ENCODE data around the gene PLPPR5. TPM values are rescaled to one million over a fixed set of nuclear protein-coding genes. Genes with fewer than 3 reads are reported as not detected.

The PLPPR5 gene
- polyA plus RNA-seq, 1 donor (not counting 4 experiments of a cell fraction or from before 2014, with no cell fraction given): 0.93 TPM

GRCh38 chr1:98898940-98899339, 105.7 kb downstream of the PLPPR5 start:
- Histone ChIP-seq H4K20me1 (ENCODE audit: control insufficient read depth, extremely low read depth, insufficient read depth, low read length) (no peaks in the 10 kb centered on the region), H2AFZ (ENCODE audit: control insufficient read depth, low read length) (no peak overlapping the region), H3K9me3 (ENCODE audit: control insufficient read depth, low read depth, low read length) (no peaks in the 10 kb centered on the region), H3K9ac (ENCODE audit: control insufficient read depth, extremely low read depth, insufficient read depth, low read length) (no peak overlapping the region), H3K4me1 (ENCODE audit: control insufficient read depth, extremely low read depth, insufficient read depth, low read length) (peaks cover 8% of the 10 kb centered on the region), H3K79me2 (ENCODE audit: control insufficient read depth, insufficient read depth, low read length) (no peaks in the 10 kb centered on the region), H3K4me2 (ENCODE audit: control insufficient read depth, extremely low read depth, insufficient read depth, low read depth, low read length) (no peak overlapping the region), H3K36me3 (ENCODE audit: control insufficient read depth in 2 of 2, extremely low read depth in 1 of 2, insufficient read depth in 2 of 2, low read length in 2 of 2) (no peaks in the 10 kb centered on the region), H3K9me1 (ENCODE audit: control insufficient read depth, extremely low read depth, insufficient read depth, low read length) (no peaks in the 10 kb centered on the region), H3K27ac (ENCODE audit: control insufficient read depth, insufficient read depth, low read length) (no peak overlapping the region), H3K4me3 (ENCODE audit: control insufficient read depth in 2 of 3, extremely low read depth in 1 of 3, insufficient read depth in 2 of 3, low read depth in 1 of 3, low read length in 3 of 3) (no peak overlapping the region), H3K27me3 (ENCODE audit: control insufficient read depth, extremely low read depth, insufficient read depth, low read length) (no peaks in the 10 kb centered on the region)
- FAIRE-seq (no peak), DNase-seq (ENCODE audit: low read depth, low spot score) (no peak)
- dilution Hi-C loops (cut with MboI; ENCODE audit: extremely low pct_ligation_motif_present, low sequenced_read_pairs): no loop called here
- no peak for TF ChIP-seq EZH2 (IDR thresholded peaks at IDR 0.05; ENCODE audit: low read length)
- TF ChIP-seq, protein P1, sequence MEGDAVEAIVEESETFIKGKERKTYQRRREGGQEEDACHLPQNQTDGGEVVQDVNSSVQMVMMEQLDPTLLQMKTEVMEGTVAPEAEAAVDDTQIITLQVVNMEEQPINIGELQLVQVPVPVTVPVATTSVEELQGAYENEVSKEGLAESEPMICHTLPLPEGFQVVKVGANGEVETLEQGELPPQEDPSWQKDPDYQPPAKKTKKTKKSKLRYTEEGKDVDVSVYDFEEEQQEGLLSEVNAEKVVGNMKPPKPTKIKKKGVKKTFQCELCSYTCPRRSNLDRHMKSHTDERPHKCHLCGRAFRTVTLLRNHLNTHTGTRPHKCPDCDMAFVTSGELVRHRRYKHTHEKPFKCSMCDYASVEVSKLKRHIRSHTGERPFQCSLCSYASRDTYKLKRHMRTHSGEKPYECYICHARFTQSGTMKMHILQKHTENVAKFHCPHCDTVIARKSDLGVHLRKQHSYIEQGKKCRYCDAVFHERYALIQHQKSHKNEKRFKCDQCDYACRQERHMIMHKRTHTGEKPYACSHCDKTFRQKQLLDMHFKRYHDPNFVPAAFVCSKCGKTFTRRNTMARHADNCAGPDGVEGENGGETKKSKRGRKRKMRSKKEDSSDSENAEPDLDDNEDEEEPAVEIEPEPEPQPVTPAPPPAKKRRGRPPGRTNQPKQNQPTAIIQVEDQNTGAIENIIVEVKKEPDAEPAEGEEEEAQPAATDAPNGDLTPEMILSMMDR (optimal IDR thresholded peaks at IDR 0.05 in 1 of 3, IDR thresholded peaks at IDR 0.05 in 1 of 3, conservative IDR thresholded peaks at IDR 0.05 in 1 of 3; ENCODE audit: extremely low read depth in 1 of 3, insufficient read depth in 2 of 3, low read length in 3 of 3): no peak

DNA sequence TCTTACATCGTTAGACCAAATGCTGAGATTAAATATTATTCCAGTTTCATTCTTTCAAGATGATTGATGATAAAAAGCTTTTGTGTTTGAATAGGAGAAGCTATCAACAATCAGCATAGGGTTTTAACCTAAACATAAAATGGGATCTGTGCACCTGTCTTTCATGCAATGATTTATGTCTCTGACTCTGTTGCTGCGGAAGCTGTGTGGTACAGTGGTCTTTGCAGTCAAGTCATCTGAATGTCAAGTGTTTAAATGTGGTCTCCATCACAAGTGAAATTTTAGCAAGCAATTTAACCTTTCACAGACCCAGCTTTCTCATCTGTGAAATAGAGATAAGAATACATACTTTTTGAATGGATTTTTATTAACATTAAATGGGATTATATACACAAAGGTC, 107.2 kb downstream of the PLPPR5 start:
- H3K27me3 ChIP-seq (ENCODE audit: control insufficient read depth, extremely low read depth, insufficient read depth, low read length): no peaks in the 10 kb centered on the region
- H3K79me2 ChIP-seq (ENCODE audit: control insufficient read depth, insufficient read depth, low read length): no peaks in the 10 kb centered on the region
- no peaks in the 10 kb centered on the region for H3K36me3 ChIP-seq (ENCODE audit: control insufficient read depth in 2 of 2, extremely low read depth in 1 of 2, insufficient read depth in 2 of 2, low read length in 2 of 2)
- H3K9ac ChIP-seq (ENCODE audit: control insufficient read depth, extremely low read depth, insufficient read depth, low read length): no peak overlapping the region
- H3K27ac ChIP-seq (ENCODE audit: control insufficient read depth, insufficient read depth, low read length): no peak overlapping the region
- no peaks in the 10 kb centered on the region for H3K9me3 ChIP-seq (ENCODE audit: control insufficient read depth, low read depth, low read length)
- no peak overlapping the region for H3K4me3 ChIP-seq (ENCODE audit: control insufficient read depth in 2 of 3, extremely low read depth in 1 of 3, insufficient read depth in 2 of 3, low read depth in 1 of 3, low read length in 3 of 3)
- FAIRE-seq (no peak), DNase-seq (ENCODE audit: low read depth, low spot score) (no peak)
- H3K9me1 ChIP-seq (ENCODE audit: control insufficient read depth, extremely low read depth, insufficient read depth, low read length): no peaks in the 10 kb centered on the region
- no peaks in the 10 kb centered on the region for H3K4me1 ChIP-seq (ENCODE audit: control insufficient read depth, extremely low read depth, insufficient read depth, low read length)
- H2AFZ ChIP-seq (ENCODE audit: control insufficient read depth, low read length): no peak overlapping the region
- H3K4me2 ChIP-seq (ENCODE audit: control insufficient read depth, extremely low read depth, insufficient read depth, low read depth, low read length): no peak overlapping the region
- dilution Hi-C loops (cut with MboI; ENCODE audit: extremely low pct_ligation_motif_present, low sequenced_read_pairs): no loop called here
- no peak for TF ChIP-seq EZH2 (IDR thresholded peaks at IDR 0.05; ENCODE audit: low read length)
- TF ChIP-seq, protein P1 (optimal IDR thresholded peaks at IDR 0.05 in 1 of 3, IDR thresholded peaks at IDR 0.05 in 1 of 3, conservative IDR thresholded peaks at IDR 0.05 in 1 of 3; ENCODE audit: extremely low read depth in 1 of 3, insufficient read depth in 2 of 3, low read length in 3 of 3): no peak
- no peaks in the 10 kb centered on the region for H4K20me1 ChIP-seq (ENCODE audit: control insufficient read depth, extremely low read depth, insufficient read depth, low read length)
